Prostate gland (tissue), 2 donors: ENCODE results near the gene MRGPRE. TPM values are rescaled to one million over a fixed set of nuclear protein-coding genes. Genes with fewer than 3 reads are reported as not detected.
A peak's percentile ranks its signal among the peaks of the same experiment; 100 is the strongest.
"Not testable (repeated sequence)": the region's sequence is repeated elsewhere in the genome, so short reads cannot be mapped to it uniquely, and the experiment has no call there.

ENCODE experiments used
- DNase-seq: peaks from one replicate; pipeline ENCODE4 v3.0.0-alpha.2; 2019; ENCODE audit warnings: low spot score
- H3K27ac ChIP-seq, 2 donors: fragments of 200-600 bp; sonication (generic); 2 replicates each; pipeline ENCODE4 v1.5.1; 2017 to 2019
- H3K27me3 ChIP-seq: fragments of 200-600 bp; sonication (generic); replicated peaks from 2 replicates; pipeline ENCODE4 v1.5.1; 2019; ENCODE audit not compliant: insufficient read depth
- H3K36me3 ChIP-seq, 2 donors: fragments of 200-600 bp; sonication (generic); 1 replicate in 1 of 2; 2 replicates in 1 of 2; pipeline versions ENCODE4 v1.5.1 to v1.8.1; 2017 to 2019
- H3K4me1 ChIP-seq: fragments of 200-600 bp; sonication (generic); replicated peaks from 2 replicates; pipeline ENCODE4 v1.5.1; 2019
- H3K4me3 ChIP-seq, 2 donors: fragments of 200-600 bp; sonication (generic); 2 replicates each; pipeline ENCODE4 v1.5.1; 2017 to 2019
- H3K9me3 ChIP-seq: fragments of 200-600 bp; sonication (generic); 2 replicates; pipeline ENCODE4 v1.5.1; 2017
- POLR2A ChIP-seq: fragments of 450-650 bp; IDR thresholded peaks from one replicate; pipeline ENCODE4 v1.6.1; 2016; ENCODE audit warnings: antibody characterized with exemption, mild to moderate bottlenecking
- POLR2AphosphoS5 ChIP-seq: sonication (generic); formaldehyde crosslinking; IDR thresholded peaks from one replicate; pipeline ENCODE4 v1.6.1; 2017; ENCODE audit warnings: antibody characterized with exemption
- WGBS: methylation state at CpG from one replicate; pipeline ENCODE4 v1.1.5; 2018; 5-methylcytosine and 5-hydroxymethylcytosine counted together
- intact Hi-C: fragments of 100-400 bp; cut with DNase I; formaldehyde crosslinking; loops from one replicate; pipeline ENCODE4 v1.14.2; 2022
- total RNA-seq, 2 donors: library from RNA; depleted of rRNA; stranded (reverse); fragments of >200 nt; gene quantifications; one replicate each; pipeline ENCODE4 v1.1.0, GENCODE V29; 2016
- TF ChIP-seq, protein P1 (sequence below), 4 experiments: fragments of 200-600 bp in 2 of 4; fragments of 450-650 bp in 2 of 4; sonication (generic) in 2 of 4; IDR thresholded peaks; 1 replicate in 3 of 4; 2 replicates in 1 of 4; pipeline ENCODE4 v1.5.1; 2016 to 2019; ENCODE audit warnings: antibody characterized with exemption in 4 of 4, mild to moderate bottlenecking in 2 of 4, moderate library complexity in 2 of 4

The MRGPRE gene, protein sequence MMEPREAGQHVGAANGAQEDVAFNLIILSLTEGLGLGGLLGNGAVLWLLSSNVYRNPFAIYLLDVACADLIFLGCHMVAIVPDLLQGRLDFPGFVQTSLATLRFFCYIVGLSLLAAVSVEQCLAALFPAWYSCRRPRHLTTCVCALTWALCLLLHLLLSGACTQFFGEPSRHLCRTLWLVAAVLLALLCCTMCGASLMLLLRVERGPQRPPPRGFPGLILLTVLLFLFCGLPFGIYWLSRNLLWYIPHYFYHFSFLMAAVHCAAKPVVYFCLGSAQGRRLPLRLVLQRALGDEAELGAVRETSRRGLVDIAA
- 1 to 10 TPM in 1 of 2 donors, not detected in 1; 1.0 TPM for total RNA-seq

DNA sequence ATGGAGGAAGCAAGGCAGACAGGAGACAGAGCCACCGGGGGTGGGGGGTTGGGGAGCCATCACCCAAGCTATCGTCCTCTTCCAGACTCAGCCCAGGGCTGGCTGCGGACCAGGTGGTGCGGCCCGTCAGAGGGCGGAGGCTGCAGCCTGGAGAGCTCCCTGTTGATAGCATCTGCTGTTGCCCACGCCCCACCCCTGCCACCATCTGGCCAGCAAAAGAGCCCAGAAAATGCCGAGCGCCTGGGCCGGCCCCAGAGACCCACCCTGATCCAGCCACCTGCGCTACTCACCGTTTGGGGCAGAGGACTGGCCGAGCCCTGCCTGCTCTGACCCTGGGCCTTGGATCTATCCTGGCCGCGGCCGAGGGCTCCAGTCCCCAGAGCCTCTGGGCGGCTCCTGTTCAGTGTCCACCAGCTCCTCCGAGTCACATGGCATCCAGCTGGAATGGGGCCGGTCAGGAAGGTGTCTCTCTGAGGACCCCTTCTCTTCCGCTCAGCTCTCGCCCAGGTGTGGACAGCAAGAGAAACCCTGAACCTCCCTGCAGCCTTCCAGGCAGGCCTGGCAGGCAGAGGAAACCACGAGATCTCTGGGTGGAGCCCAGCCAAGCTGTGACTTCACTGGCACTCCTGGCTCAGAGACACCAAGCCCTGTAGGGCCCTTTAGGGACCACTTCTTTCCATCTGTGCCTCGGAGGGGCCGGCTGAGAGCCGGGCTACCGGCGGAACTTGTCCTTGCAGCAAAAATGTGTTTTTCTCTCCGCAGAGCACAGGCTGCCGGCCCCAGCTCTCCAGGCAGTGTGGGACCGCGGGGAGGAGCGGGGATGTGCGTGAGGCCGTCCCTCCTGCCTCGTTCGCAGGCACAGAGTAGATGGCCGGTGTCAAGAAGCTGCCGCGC is at the start of gene MRGPRE:
MRGPRE (minus strand) TSS at position 567 of the 894 bp plus-strand sequence. CDS start 3,618 bp downstream, outside the sequence.
- DNase-seq: no peak
- 43% methylated on average over 39 of the region's 39 CpGs for WGBS
- H3K36me3 ChIP-seq: no peaks in the 10 kb centered on the region
- no peaks in the 10 kb centered on the region for H3K4me1 ChIP-seq
- no peak within 1 kb of the TSS for H3K27ac ChIP-seq
- no peak for TF ChIP-seq POLR2AphosphoS5
- TF ChIP-seq, protein P1, sequence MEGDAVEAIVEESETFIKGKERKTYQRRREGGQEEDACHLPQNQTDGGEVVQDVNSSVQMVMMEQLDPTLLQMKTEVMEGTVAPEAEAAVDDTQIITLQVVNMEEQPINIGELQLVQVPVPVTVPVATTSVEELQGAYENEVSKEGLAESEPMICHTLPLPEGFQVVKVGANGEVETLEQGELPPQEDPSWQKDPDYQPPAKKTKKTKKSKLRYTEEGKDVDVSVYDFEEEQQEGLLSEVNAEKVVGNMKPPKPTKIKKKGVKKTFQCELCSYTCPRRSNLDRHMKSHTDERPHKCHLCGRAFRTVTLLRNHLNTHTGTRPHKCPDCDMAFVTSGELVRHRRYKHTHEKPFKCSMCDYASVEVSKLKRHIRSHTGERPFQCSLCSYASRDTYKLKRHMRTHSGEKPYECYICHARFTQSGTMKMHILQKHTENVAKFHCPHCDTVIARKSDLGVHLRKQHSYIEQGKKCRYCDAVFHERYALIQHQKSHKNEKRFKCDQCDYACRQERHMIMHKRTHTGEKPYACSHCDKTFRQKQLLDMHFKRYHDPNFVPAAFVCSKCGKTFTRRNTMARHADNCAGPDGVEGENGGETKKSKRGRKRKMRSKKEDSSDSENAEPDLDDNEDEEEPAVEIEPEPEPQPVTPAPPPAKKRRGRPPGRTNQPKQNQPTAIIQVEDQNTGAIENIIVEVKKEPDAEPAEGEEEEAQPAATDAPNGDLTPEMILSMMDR (IDR thresholded peaks at IDR 0.05): no peak
- TF ChIP-seq POLR2A: no peak
- H3K9me3 ChIP-seq: no peaks in the 10 kb centered on the region
- intact Hi-C loops: no loop called here
- peaks cover 6% of the 10 kb centered on the region for H3K27me3 ChIP-seq
- peak within 1 kb of the TSS in 1 of 2 donors; percentile 3 for H3K4me3 ChIP-seq

DNA sequence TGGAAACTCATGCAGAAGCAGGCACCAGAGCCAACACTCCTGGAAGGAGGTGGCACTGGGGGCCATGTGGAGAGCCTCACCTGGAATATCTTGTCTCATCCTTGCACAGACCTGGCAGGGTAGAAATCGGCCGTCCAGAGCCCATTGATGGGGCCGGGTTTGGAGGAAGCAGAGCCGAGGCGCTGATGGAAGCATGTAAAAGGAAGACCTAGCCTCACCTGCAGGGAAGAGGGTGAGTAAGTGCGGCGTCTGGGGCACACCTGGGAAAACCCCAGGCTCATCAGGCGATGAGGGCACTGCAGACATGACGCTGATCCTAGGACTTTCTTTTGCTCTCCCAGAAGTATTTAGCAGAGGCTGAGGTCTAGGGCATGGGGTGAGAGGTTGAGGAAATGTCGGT is 48.9 kb upstream of the MRGPRE start:
- H3K36me3 ChIP-seq, H3K4me1 ChIP-seq, H3K4me3 ChIP-seq, H3K9me3 ChIP-seq, intact Hi-C loops, H3K27me3 ChIP-seq, DNase-seq, H3K27ac ChIP-seq: not testable (repeated sequence)
- WGBS: 100% methylated on average over 1 of the region's 10 CpGs

DNA sequence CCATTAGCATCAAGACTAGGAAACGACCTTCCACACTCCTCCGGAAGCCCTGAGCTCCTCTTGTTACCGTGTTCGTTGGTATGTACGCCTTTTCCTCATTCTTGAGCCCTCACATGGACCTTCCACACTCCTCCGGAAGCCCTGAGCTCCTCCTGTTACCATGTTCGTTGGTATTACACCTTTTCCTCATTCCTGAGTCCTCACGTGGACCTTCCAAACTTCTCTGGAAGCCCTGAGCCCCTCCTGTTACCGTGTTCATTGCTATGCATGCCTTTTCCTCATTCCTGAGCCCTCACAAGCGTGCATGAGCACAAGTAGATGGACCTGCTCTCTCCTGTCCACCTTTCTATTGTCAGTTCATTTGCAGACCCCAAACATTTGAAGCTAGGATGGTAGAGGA is 48.4 kb upstream of the MRGPRE start:
- intact Hi-C loops, H3K36me3 ChIP-seq, H3K4me3 ChIP-seq, H3K27me3 ChIP-seq, H3K4me1 ChIP-seq, DNase-seq, H3K27ac ChIP-seq, H3K9me3 ChIP-seq: not testable (repeated sequence)
- no CpG with 5 or more reads among the region's 10 CpGs for WGBS

DNA sequence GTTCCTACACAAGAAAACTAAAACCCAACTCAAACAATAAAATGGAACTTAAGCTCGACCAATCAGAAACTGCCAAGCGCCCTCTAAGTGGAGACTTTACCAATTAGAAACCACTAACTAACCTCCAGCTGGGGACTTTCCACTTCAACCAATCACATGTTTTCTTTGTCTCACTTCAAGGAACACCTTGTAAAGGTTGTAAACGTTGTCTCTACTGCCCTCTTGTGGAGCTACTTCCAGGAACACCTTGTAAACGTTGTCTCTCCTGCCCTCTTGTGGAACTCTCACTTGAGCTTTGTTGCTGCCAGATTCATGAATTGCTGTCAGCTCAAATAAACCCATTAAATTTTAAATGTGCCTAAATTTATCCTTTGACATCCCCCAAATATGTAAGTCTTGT is 46.7 kb upstream of the MRGPRE start:
- H3K9me3 ChIP-seq, H3K27ac ChIP-seq, H3K4me3 ChIP-seq, H3K27me3 ChIP-seq, H3K4me1 ChIP-seq, DNase-seq, intact Hi-C loops, H3K36me3 ChIP-seq: not testable (repeated sequence)
- no CpG with 5 or more reads among the region's 4 CpGs for WGBS

DNA sequence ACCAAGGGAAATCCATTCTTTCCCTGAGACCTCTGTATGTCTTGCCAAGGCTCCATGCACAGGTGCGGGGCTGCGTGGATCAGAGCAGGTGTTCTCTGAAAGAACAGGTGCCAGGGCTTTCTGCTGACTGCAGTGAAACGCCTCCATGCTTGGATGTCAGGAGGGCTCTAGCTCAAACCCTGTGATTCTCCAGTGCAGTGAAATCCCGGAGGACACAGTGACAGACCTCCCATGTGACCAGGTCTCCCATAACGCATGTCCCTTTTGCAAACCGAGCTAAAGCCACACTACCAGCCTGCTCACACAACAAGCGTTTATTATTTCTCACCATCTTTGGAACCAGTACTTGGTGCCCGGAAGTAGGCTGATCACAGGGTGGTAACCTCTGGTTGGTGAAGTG is 41.4 kb upstream of the MRGPRE start:
- DNase-seq, H3K27ac ChIP-seq, H3K4me3 ChIP-seq, intact Hi-C loops, H3K4me1 ChIP-seq, H3K27me3 ChIP-seq, H3K9me3 ChIP-seq, H3K36me3 ChIP-seq: not testable (repeated sequence)
- WGBS: 100% methylated on average over 1 of the region's 8 CpGs

DNA sequence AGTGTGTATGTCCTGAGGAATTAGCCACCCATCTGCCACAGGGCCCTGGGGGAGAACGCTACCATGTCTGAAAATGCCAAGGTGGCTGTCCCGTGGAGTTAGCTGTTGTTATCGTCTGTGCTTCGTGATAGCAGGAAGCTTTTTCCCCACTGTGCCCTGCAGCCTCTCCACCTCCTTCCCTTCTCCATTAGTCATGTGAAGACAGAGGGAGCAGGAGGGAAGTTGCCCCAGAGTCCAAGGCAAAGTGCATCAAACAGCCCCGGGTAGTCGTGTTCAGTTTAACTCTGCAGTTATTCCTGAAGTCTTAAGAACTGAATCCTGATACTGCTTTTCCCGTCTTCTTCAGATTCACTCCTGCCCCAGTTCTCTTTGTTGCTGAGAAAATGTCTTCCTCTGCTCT is 30.3 kb upstream of the MRGPRE start:
- H3K4me3 ChIP-seq, H3K9me3 ChIP-seq, H3K27ac ChIP-seq, H3K27me3 ChIP-seq, H3K36me3 ChIP-seq, DNase-seq, H3K4me1 ChIP-seq, intact Hi-C loops: not testable (repeated sequence)
- WGBS: 74% methylated on average over 6 of the region's 7 CpGs

DNA sequence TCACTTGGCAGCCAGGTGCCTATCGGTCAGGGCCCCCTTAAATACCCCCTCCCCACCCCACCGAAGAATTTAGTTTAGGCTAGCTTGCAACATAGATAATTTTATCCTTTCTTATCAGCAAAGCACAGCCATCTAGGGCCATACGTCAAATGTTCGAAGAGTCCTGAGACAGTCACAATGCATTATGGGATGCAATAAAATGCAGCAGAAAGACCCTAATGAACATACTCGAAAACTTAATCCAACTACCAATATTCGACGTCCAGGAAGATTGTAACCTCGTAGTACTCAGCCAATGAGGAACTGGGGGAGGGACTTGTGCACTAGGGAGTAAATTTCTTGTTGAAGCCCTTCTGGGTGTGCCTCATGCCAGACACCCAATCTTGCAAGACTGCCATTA is 29.6 kb upstream of the MRGPRE start:
- H3K4me1 ChIP-seq, DNase-seq, H3K27me3 ChIP-seq, intact Hi-C loops, H3K9me3 ChIP-seq, H3K36me3 ChIP-seq, H3K27ac ChIP-seq, H3K4me3 ChIP-seq: not testable (repeated sequence)
- 64% methylated on average over 6 of the region's 8 CpGs for WGBS

DNA sequence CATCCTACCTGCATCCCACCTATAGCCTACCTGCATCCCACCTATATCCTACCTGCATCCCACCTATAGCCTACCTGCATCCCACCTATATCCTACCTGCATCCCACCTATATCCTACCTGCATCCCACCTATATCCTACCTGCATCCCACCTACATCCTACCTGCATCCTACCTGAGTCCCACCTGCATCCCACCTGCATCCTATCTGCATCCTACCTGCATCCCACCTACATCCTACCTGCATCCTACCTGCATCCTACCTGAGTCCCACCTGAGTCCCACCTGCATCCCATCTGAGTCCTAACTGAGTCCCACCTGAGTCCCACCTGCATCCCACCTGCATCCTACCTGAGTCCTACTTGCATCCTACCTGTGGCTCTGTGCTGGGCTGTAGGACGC is 25.3 kb upstream of the MRGPRE start:
- H3K4me1 ChIP-seq, H3K4me3 ChIP-seq, intact Hi-C loops, H3K27me3 ChIP-seq, H3K9me3 ChIP-seq, H3K27ac ChIP-seq, H3K36me3 ChIP-seq, DNase-seq: not testable (repeated sequence)
- WGBS: 100% methylated on average over 1 of the region's 1 CpG

DNA sequence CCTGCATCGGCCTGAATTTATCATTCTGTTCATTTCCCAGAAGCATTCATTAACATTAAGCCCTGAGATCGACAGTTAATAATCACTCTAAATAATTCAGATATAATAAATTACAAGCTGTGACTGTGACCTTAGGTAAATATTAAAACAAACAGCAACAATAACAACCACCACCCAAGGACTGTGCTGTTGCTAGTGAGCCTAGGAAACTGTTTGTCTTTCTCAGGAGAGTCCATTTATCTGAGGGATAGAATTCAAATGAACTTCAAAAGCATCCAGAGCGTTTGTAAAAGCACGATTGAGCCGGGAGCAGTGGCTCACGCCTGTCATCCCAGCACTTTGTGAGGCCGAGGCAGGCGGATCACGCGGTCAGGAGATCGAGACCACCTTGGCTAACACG is 23.0 kb upstream of the MRGPRE start:
- 82% methylated on average over 2 of the region's 12 CpGs for WGBS
- DNase-seq, intact Hi-C loops: not testable (repeated sequence)

DNA sequence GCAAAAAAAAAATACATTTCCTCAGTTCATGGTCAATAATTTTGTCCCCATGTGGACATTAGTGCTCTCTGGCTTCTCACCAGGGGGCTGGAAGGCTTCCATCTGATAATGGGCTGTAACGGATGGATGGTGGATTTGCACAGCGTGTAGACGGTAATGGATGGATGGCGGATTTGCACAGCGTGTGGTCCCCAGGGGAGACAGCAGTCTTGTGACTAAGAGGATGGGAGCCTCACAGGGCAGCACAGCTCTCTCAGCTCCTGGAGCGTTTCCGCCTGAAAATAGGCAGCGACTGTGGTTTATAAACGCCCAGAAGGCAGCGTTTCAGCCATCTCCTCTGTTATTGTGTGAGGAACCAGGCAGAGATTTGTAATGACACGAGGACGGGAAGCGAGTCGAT is 22.6 kb upstream of the MRGPRE start:
- H3K9me3 ChIP-seq, H3K36me3 ChIP-seq, H3K4me1 ChIP-seq, H3K27ac ChIP-seq, DNase-seq, H3K4me3 ChIP-seq, H3K27me3 ChIP-seq, intact Hi-C loops: not testable (repeated sequence)
- no CpG with 5 or more reads among the region's 14 CpGs for WGBS

More for the DNA sequence above, 23.0 kb upstream of the MRGPRE start:
- not testable (repeated sequence) for H3K36me3 ChIP-seq, H3K27ac ChIP-seq, H3K27me3 ChIP-seq, H3K4me3 ChIP-seq, H3K4me1 ChIP-seq, H3K9me3 ChIP-seq
